Liver (tissue), 9 donors: ENCODE results near the gene GJC3. TPM values are rescaled to one million over a fixed set of nuclear protein-coding genes. Genes with fewer than 3 reads are reported as not detected.
A peak's percentile ranks its signal among the peaks of the same experiment; 100 is the strongest.

ENCODE experiments used
- DNase-seq: peaks from one replicate; pipeline ENCODE4 v3.0.0-alpha.2; 2017; ENCODE audit warnings: low spot score
- H3K27ac ChIP-seq, 2 donors: one replicate each; pipeline ENCODE4 v1.7.0; 2013; ENCODE audit warnings: inconsistent platforms in 2 of 2, low read length in 2 of 2, control low read depth in 1 of 2, low read depth in 1 of 2, mild to moderate bottlenecking in 1 of 2
- H3K27me3 ChIP-seq, 4 donors: one replicate each; pipeline versions ENCODE4 v1.6.1 to v1.7.0; 2013; ENCODE audit warnings: low read length in 3 of 4, inconsistent platforms in 1 of 4, mild to moderate bottlenecking in 1 of 4, moderate library complexity in 1 of 4; ENCODE audit not compliant: control insufficient read depth in 4 of 4, insufficient read depth in 4 of 4
- H3K36me3 ChIP-seq, 4 donors: one replicate each; pipeline versions ENCODE4 v1.6.1 to v1.7.0; 2013; ENCODE audit warnings: low read length in 3 of 4, mild to moderate bottlenecking in 3 of 4, low read depth in 1 of 4, moderate library complexity in 1 of 4; ENCODE audit not compliant: control insufficient read depth in 4 of 4, insufficient read depth in 3 of 4
- H3K4me1 ChIP-seq, 4 donors: one replicate each; pipeline versions ENCODE4 v1.6.1 to v1.7.0; 2013; ENCODE audit warnings: low read length in 3 of 4, mild to moderate bottlenecking in 3 of 4, moderate library complexity in 1 of 4; ENCODE audit not compliant: control insufficient read depth in 4 of 4, insufficient read depth in 4 of 4
- H3K4me3 ChIP-seq, 3 donors: one replicate each; pipeline versions ENCODE4 v1.6.1 to v1.7.0; 2013; ENCODE audit warnings: low read length in 3 of 3, control low read depth in 1 of 3, low read depth in 1 of 3, mild to moderate bottlenecking in 1 of 3
- H3K9ac ChIP-seq, 2 donors: one replicate each; pipeline ENCODE4 v1.7.0; 2013; ENCODE audit warnings: low read length in 2 of 2, mild to moderate bottlenecking in 2 of 2, moderate library complexity in 2 of 2, control low read depth in 1 of 2, low read depth in 1 of 2
- H3K9me3 ChIP-seq, 4 donors: one replicate each; pipeline versions ENCODE4 v1.6.1 to v1.7.0; 2013; ENCODE audit warnings: low read length in 3 of 4; ENCODE audit not compliant: control insufficient read depth in 4 of 4
- ATF3 ChIP-seq: IDR thresholded peaks from 2 replicates; pipeline ENCODE4 v1.6.1; 2016; ENCODE audit warnings: antibody characterized with exemption
- CTCF ChIP-seq: fragments of 150-350 bp; IDR thresholded peaks from 2 replicates; pipeline ENCODE4 v1.5.1; 2017; ENCODE audit warnings: improper control_type of control experiment, low read depth, low read length; ENCODE audit not compliant: missing input control
- EGR1 ChIP-seq, 2 donors: IDR thresholded peaks; 2 replicates each; pipeline ENCODE4 v1.6.1; 2016 to 2018; ENCODE audit warnings: antibody characterized with exemption in 2 of 2, low read depth in 2 of 2
- GABPA ChIP-seq, 2 donors: IDR thresholded peaks in 1 of 2; conservative IDR thresholded peaks in 1 of 2; 2 replicates each; pipeline ENCODE4 v1.6.1; 2016; ENCODE audit warnings: antibody characterized with exemption in 2 of 2, mild to moderate bottlenecking in 1 of 2, moderate library complexity in 1 of 2
- HNF4A ChIP-seq, 2 donors: conservative IDR thresholded peaks; 2 replicates each; pipeline ENCODE4 v1.6.1; 2016; ENCODE audit warnings: antibody characterized with exemption in 2 of 2, mild to moderate bottlenecking in 2 of 2
- HNF4G ChIP-seq: IDR thresholded peaks from 2 replicates; pipeline ENCODE4 v1.6.1; 2016; ENCODE audit warnings: antibody characterized with exemption
- JUND ChIP-seq, 2 donors: IDR thresholded peaks; 2 replicates each; pipeline ENCODE4 v1.6.1; 2016; ENCODE audit warnings: antibody characterized with exemption in 2 of 2
- MAX ChIP-seq: IDR thresholded peaks from 2 replicates; pipeline ENCODE4 v1.6.1; 2016; ENCODE audit warnings: antibody characterized with exemption
- NR2F2 ChIP-seq: IDR thresholded peaks from 2 replicates; pipeline ENCODE4 v1.6.1; 2016; ENCODE audit warnings: antibody characterized with exemption
- RAD21 ChIP-seq, 2 donors: IDR thresholded peaks; 2 replicates each; pipeline ENCODE4 v1.6.1; 2016; ENCODE audit warnings: antibody characterized with exemption in 2 of 2, mild to moderate bottlenecking in 2 of 2
- REST ChIP-seq: IDR thresholded peaks from 2 replicates; pipeline ENCODE4 v1.6.1; 2016; ENCODE audit warnings: antibody characterized with exemption, mild to moderate bottlenecking
- SP1 ChIP-seq: IDR thresholded peaks from 2 replicates; pipeline ENCODE4 v1.6.1; 2018; ENCODE audit warnings: antibody characterized with exemption, mild to moderate bottlenecking
- TAF1 ChIP-seq: conservative IDR thresholded peaks from 2 replicates; pipeline ENCODE4 v1.6.1; 2016; ENCODE audit warnings: antibody characterized with exemption, mild to moderate bottlenecking
- ZBTB33 ChIP-seq: IDR thresholded peaks from 2 replicates; pipeline ENCODE4 v1.6.1; 2016; ENCODE audit warnings: antibody characterized with exemption
- WGBS: extraction: QIAGEN DNeasy Blood & Tissue Kit; methylation state at CpG from one replicate; pipeline ENCODE4 v1.1.7; 2013; 5-methylcytosine and 5-hydroxymethylcytosine counted together
- polyA plus RNA-seq, 2 donors: library from polyadenylated mRNA; stranded (reverse) in 1 of 2; unstranded in 1 of 2; fragments of 200-250 nt in 1 of 2; fragments of >200 nt in 1 of 2; fragmentation: Nextera tagmentation in 1 of 2; extraction: Ambion mirVana in 1 of 2; gene quantifications; one replicate each; pipeline versions ENCODE4 v1.2.1 to v1.2.3, GENCODE V29; 2013 to 2015
- total RNA-seq, 2 donors: library from RNA; depleted of rRNA; stranded (reverse); fragments of >200 nt; gene quantifications; one replicate each; pipeline ENCODE4 v1.2.3, GENCODE V29; 2014
- donor health status: healthy.
- donor health status: healthy.
- donor health status: healthy.
- donor health status: healthy.
- donor health status: healthy.

GJC3 gene
- total RNA-seq = under 1 TPM; 0.08 to 0.09 TPM
- 1 to 10 TPM in 1 of 2 donors, under 1 TPM in 1; 0.20 to 1.3 TPM for polyA plus RNA-seq

GRCh38 chr7:99928994-99929729 lies at the start of gene GJC3:
TSS of gene GJC3 (minus strand) at chr7:99929620. CDS start at chr7:99929620, 0 bp downstream.
- Histone ChIP-seq H3K4me1 (peaks cover 0 to 10% (median 5%) of the 10 kb centered on the region in 4 donors), H3K27me3 (no peaks in the 10 kb centered on the region), H3K27ac (no peak within 1 kb of the TSS), H3K9me3 (no peaks in the 10 kb centered on the region), H3K4me3 (peak within 1 kb of the TSS in 1 of 3 donors; percentile 40), H3K36me3 (no peaks in the 10 kb centered on the region), H3K9ac (peak within 1 kb of the TSS in 1 of 2 donors; percentile 50)
- TF ChIP-seq SP1 (peak; percentile 13), ZBTB33 (no peak), RAD21 (IDR thresholded peaks at IDR 0.05) (peak; percentile 84 to 86), HNF4G (no peak), GABPA (IDR thresholded peaks at IDR 0.05 in 1 of 2, conservative IDR thresholded peaks at IDR 0.05 in 1 of 2) (no peak), HNF4A (conservative IDR thresholded peaks at IDR 0.05) (peak; percentile 25 to 57), JUND (IDR thresholded peaks at IDR 0.05) (no peak), TAF1 (peak; percentile 61), MAX (no peak), CTCF (peak; percentile 55), EGR1 (IDR thresholded peaks at IDR 0.05; ENCODE audit: low read depth in 2 of 2) (no peak), REST (no peak), NR2F2 (peak; percentile 27), ATF3 (no peak)
- 18% methylated on average over 22 of the region's 22 CpGs for WGBS
- DNase-seq = no peak
